T-helper 2 cell treated with Interferon-gamma antibody and Interleukin-4, amounts not matched to agents 100 ng/mL and 5 ng/mL, for 36 hours (primary cell): ENCODE results near the gene SDR42E1. TPM values are rescaled to one million over a fixed set of nuclear protein-coding genes. Genes with fewer than 3 reads are reported as not detected.

ENCODE experiments used
- intact Hi-C: fragments of 100-400 bp; cut with micrococcal nuclease; formaldehyde crosslinking; loops from one replicate; pipeline ENCODE4 v1.15.1; 2023
- total RNA-seq: library from RNA; stranded (reverse); gene quantifications from 2 replicates; pipeline ENCODE4 v1.2.3, GENCODE V29; 2022

SDR42E1 gene
- total RNA-seq, 1 donor from 2014 or later = 7.3 TPM

- intact Hi-C loops = loop anchor here (1.0 kb wide), 1 partner anchor 289 kb away; no protein-coding TSS in a partner anchor
These were observed 70.3 kb downstream of the SDR42E1 start for GRCh38 chr16:81940781-81941560.

GRCh38 chr16:81939164-81940056, 71.9 kb downstream of the SDR42E1 start:
- intact Hi-C loops = loop anchor here (1.0 kb wide), 1 partner anchor 291 kb away; no protein-coding TSS in a partner anchor

Other genes starting within 250 kb of the SDR42E1 start
- gene PLCG2, start 232.2 kb downstream of the SDR42E1 start, total RNA-seq = 4.2 and 5.7 TPM in 2 replicates
- gene HSD17B2, start 23.8 kb upstream of the SDR42E1 start, total RNA-seq = not detected in 2 replicates
- gene MPHOSPH6, start 158.8 kb upstream of the SDR42E1 start, total RNA-seq = 35.3 and 37.0 TPM in 2 replicates